Loucy (cell line): ENCODE results near the gene SPATA13.

Experiments used
- CTCF ChIP-seq: fragments of 200-600 bp; sonication (generic); conservative IDR thresholded peaks from 2 replicates; pipeline ENCODE4 v1.5.1; 2014; ENCODE audit warnings: mild to moderate bottlenecking, antibody characterized with exemption, low read length
- EZH2phosphoT487 ChIP-seq: fragments of 200-600 bp; IDR thresholded peaks from 2 replicates; pipeline ENCODE4 v1.6.1; 2018; ENCODE audit warnings: antibody characterized with exemption, mild to moderate bottlenecking, moderate library complexity, borderline replicate concordance

DNA sequence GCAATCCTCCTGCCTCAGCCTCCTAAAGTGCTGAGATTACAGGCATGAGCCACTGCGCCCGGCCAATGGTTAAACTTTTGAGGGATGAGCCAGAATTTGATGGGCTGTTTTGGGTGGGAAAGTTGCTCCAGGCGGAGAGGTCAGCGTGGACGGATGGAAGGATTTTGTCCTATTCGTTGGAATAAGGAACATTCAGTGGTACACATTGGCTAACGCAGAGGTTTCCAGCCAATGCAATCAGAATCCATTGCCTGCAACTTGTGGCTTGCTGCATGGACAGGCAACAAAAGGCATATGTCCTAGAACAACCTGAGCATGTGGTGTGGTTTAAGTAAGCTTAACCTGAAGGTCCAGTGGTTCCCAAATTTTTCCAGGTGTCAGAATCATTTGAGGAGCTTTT, 113.4 kb downstream of the SPATA13 start:
- no peak for TF ChIP-seq CTCF
- TF ChIP-seq EZH2phosphoT487, result no peak
